Activated CD4-positive, alpha-beta memory T cell treated with anti-CD3 and anti-CD28 coated beads for 36 hours (primary cell): ENCODE data around the gene LSM10. TPM values are rescaled to one million over a fixed set of nuclear protein-coding genes. Genes with fewer than 3 reads are reported as not detected.

Experiments
- CTCF ChIA-PET: fragments of 350-600 bp; sonication (Branson Sonifier 250); formaldehyde crosslinking; loops from one replicate; lab custom pipeline; 2021; ENCODE audit warnings: antibody characterized with exemption, inconsistent platforms; lab: Charles Lee
- POLR2A ChIA-PET: fragments of 350-600 bp; sonication (Branson Sonifier 250); formaldehyde crosslinking; loops from one replicate; lab custom pipeline; 2021; ENCODE audit warnings: antibody characterized with exemption; lab: Charles Lee
- DNase-seq: peaks from one replicate; pipeline ENCODE4 v3.0.0-alpha.2; 2020
- H3K27ac Mint-ChIP-seq: one replicate; pipeline ENCODE4 v1.8.0; 2021; ENCODE audit warnings: mixed read lengths
- H3K27me3 Mint-ChIP-seq: one replicate; pipeline ENCODE4 v1.8.0; 2021; ENCODE audit warnings: mixed read lengths
- H3K36me3 Mint-ChIP-seq: one replicate; pipeline ENCODE4 v1.8.0; 2021; ENCODE audit warnings: mixed read lengths
- H3K4me1 Mint-ChIP-seq: one replicate; pipeline ENCODE4 v1.8.0; 2021; ENCODE audit warnings: low read depth, mixed read lengths
- H3K4me3 Mint-ChIP-seq: one replicate; pipeline ENCODE4 v1.8.0; 2021; ENCODE audit warnings: mild to moderate bottlenecking, mixed read lengths
- H3K9me3 Mint-ChIP-seq: one replicate; pipeline ENCODE4 v1.8.0; 2021; ENCODE audit warnings: mixed read lengths
- intact Hi-C: fragments of 100-400 bp; cut with micrococcal nuclease; formaldehyde crosslinking; loops from one replicate; pipeline ENCODE4 v1.15.1; 2023
- total RNA-seq, 2 experiments: library from RNA; stranded (reverse); gene quantifications; one replicate each; pipeline ENCODE4 v1.2.3, GENCODE V29; 2021

Gene LSM10
- total RNA-seq, 2 experiments from 2014 or later, result 46.0 to 47.0 TPM

GRCh38 chr1:36408479-36408878, 10.8 kb upstream of the LSM10 start:
- POLR2A ChIA-PET, result no interaction called here

GRCh38 chr1:36406440-36406839, 8.7 kb upstream of the LSM10 start:
- POLR2A ChIA-PET, result no interaction called here
- H3K27me3 Mint-ChIP-seq, result no peaks in the 10 kb centered on the region
- H3K4me3 Mint-ChIP-seq, result no peak overlapping the region
- H3K9me3 Mint-ChIP-seq, result no peaks in the 10 kb centered on the region
- H3K36me3 Mint-ChIP-seq, result no peaks in the 10 kb centered on the region
- peaks cover 6% of the 10 kb centered on the region for H3K4me1 Mint-ChIP-seq
- intact Hi-C loops, result no loop called here
- no peak for DNase-seq
- no peak overlapping the region for H3K27ac Mint-ChIP-seq
- CTCF ChIA-PET, result interaction anchor here (0.9 kb wide), 1 partner anchor 63 kb away, joined by 3 read pairs; no protein-coding TSS in a partner anchor

More at GRCh38 chr1:36408479-36408878, 10.8 kb upstream of the LSM10 start:
- DNase-seq, result no peak
- CTCF ChIA-PET, result no interaction called here
- no peak overlapping the region for H3K4me3 Mint-ChIP-seq
- H3K9me3 Mint-ChIP-seq, result no peaks in the 10 kb centered on the region
- peaks cover 16% of the 10 kb centered on the region for H3K4me1 Mint-ChIP-seq
- no peaks in the 10 kb centered on the region for H3K36me3 Mint-ChIP-seq
- H3K27ac Mint-ChIP-seq, result no peak overlapping the region
- intact Hi-C loops, result no loop called here
- H3K27me3 Mint-ChIP-seq, result no peaks in the 10 kb centered on the region

GRCh38 chr1:36402504-36402890, 4.8 kb upstream of the LSM10 start:
- CTCF ChIA-PET, result no interaction called here
- intact Hi-C loops, result no loop called here
- POLR2A ChIA-PET, result no interaction called here
- H3K4me3 Mint-ChIP-seq, result no peak overlapping the region
- peaks cover 17% of the 10 kb centered on the region for H3K4me1 Mint-ChIP-seq
- no peaks in the 10 kb centered on the region for H3K27me3 Mint-ChIP-seq
- H3K9me3 Mint-ChIP-seq, result no peaks in the 10 kb centered on the region
- H3K36me3 Mint-ChIP-seq, result peaks cover 1% of the 10 kb centered on the region
- no peak overlapping the region for H3K27ac Mint-ChIP-seq
- DNase-seq, result no peak

GRCh38 chr1:36401602-36402503, 4.1 kb upstream of the LSM10 start:
- ChIA-PET CTCF (interaction anchor here (1.2 to 1.4 kb wide), 3 partner anchors 12 to 59 kb away, joined by 3 to 7 read pairs (median 5); no protein-coding TSS in a partner anchor), POLR2A (interaction anchor here (0.7 to 1.8 kb wide), 2 partner anchors 15 to 41 kb away, joined by 3 to 16 read pairs; no protein-coding TSS in a partner anchor)
- Mint-ChIP-seq H3K4me1 (peaks cover 21% of the 10 kb centered on the region), H3K27me3 (no peaks in the 10 kb centered on the region), H3K4me3 (peak overlapping the region; percentile 50), H3K9me3 (no peaks in the 10 kb centered on the region), H3K36me3 (peaks cover 1% of the 10 kb centered on the region), H3K27ac (no peak overlapping the region)
- no peak for DNase-seq
- intact Hi-C loops, result loop anchor here (1.0 kb wide), 1 partner anchor 7 kb away; no protein-coding TSS in a partner anchor

- peak overlapping the region; percentile 28 for H3K27ac Mint-ChIP-seq
- ChIA-PET POLR2A (interaction anchor here (0.6 to 1.8 kb wide), 4 partner anchors 14 to 240 kb away, joined by 3 to 16 read pairs (median 4); no protein-coding TSS in a partner anchor), CTCF (interaction anchor here (0.6 to 1.6 kb wide), 8 partner anchors 13 to 58 kb away, joined by 3 to 7 read pairs (median 4); partner anchors contain the start of gene OSCP1)
- no peaks in the 10 kb centered on the region for H3K27me3 Mint-ChIP-seq
- DNase-seq, result peak; percentile 78
- peaks cover 28% of the 10 kb centered on the region for H3K4me1 Mint-ChIP-seq
- intact Hi-C loops, result loop anchor here (1.0 kb wide), 1 partner anchor 8 kb away; no protein-coding TSS in a partner anchor
- peak overlapping the region; percentile 50 for H3K4me3 Mint-ChIP-seq
- H3K9me3 Mint-ChIP-seq, result no peaks in the 10 kb centered on the region
- H3K36me3 Mint-ChIP-seq, result peaks cover 4% of the 10 kb centered on the region
These were observed 3.3 kb upstream of the LSM10 start for GRCh38 chr1:36400825-36401601.

GRCh38 chr1:36400514-36400824, 2.8 kb upstream of the LSM10 start:
- no peak overlapping the region for H3K27ac Mint-ChIP-seq
- H3K27me3 Mint-ChIP-seq, result no peaks in the 10 kb centered on the region
- DNase-seq, result no peak
- CTCF ChIA-PET, result interaction anchor here (0.6 to 1.6 kb wide), 7 partner anchors 14 to 58 kb away, joined by 3 to 7 read pairs (median 5); no protein-coding TSS in a partner anchor
- no peaks in the 10 kb centered on the region for H3K9me3 Mint-ChIP-seq
- H3K4me1 Mint-ChIP-seq, result peaks cover 28% of the 10 kb centered on the region
- POLR2A ChIA-PET, result interaction anchor here (0.9 to 1.8 kb wide), 2 partner anchors 14 to 240 kb away, joined by 4 to 16 read pairs; no protein-coding TSS in a partner anchor
- no peak overlapping the region for H3K4me3 Mint-ChIP-seq
- intact Hi-C loops, result no loop called here
- peaks cover 4% of the 10 kb centered on the region for H3K36me3 Mint-ChIP-seq

GRCh38 chr1:36398370-36398977, 766 bp upstream of the LSM10 start:
- peaks cover 28% of the 10 kb centered on the region for H3K4me1 Mint-ChIP-seq
- no peak for DNase-seq
- H3K4me3 Mint-ChIP-seq, result peak overlapping the region; percentile 98
- CTCF ChIA-PET, result interaction anchor here (1.0 to 3.5 kb wide), 3 partner anchors 12 to 31 kb away, joined by 3 to 20 read pairs (median 4); no protein-coding TSS in a partner anchor
- POLR2A ChIA-PET, result interaction anchor here (0.7 to 3.5 kb wide), 8 partner anchors 11 to 1074 kb away, joined by 3 to 84 read pairs (median 6); partner anchors contain the start of genes MRPS15, OSCP1 and STK40
- H3K9me3 Mint-ChIP-seq, result no peaks in the 10 kb centered on the region
- peak overlapping the region; percentile 84 for H3K27ac Mint-ChIP-seq
- H3K36me3 Mint-ChIP-seq, result peaks cover 4% of the 10 kb centered on the region
- intact Hi-C loops, result no loop called here
- H3K27me3 Mint-ChIP-seq, result no peaks in the 10 kb centered on the region

- Mint-ChIP-seq H3K4me1 (peaks cover 28% of the 10 kb centered on the region), H3K36me3 (peaks cover 14% of the 10 kb centered on the region), H3K27ac (peak overlapping the region; percentile 84), H3K4me3 (peak overlapping the region; percentile 98), H3K9me3 (no peaks in the 10 kb centered on the region), H3K27me3 (no peaks in the 10 kb centered on the region)
- intact Hi-C loops, result loop anchor here (1.0 kb wide), 2 partner anchors 11 to 15 kb away; no protein-coding TSS in a partner anchor
- POLR2A ChIA-PET, result interaction anchor here (1.0 to 3.5 kb wide), 10 partner anchors 10 to 466 kb away, joined by 3 to 84 read pairs (median 4); partner anchors contain the start of genes AGO3, MRPS15, OSCP1 and STK40
- DNase-seq, result no peak
- CTCF ChIA-PET, result interaction anchor here (1.0 to 3.5 kb wide), 7 partner anchors 10 to 248 kb away, joined by 3 to 20 read pairs (median 5); partner anchors contain the start of genes STK40 and TRAPPC3
These were observed 678 bp downstream of the LSM10 start for GRCh38 chr1:36397083-36397377.

- intact Hi-C loops, result no loop called here
- Mint-ChIP-seq H3K27me3 (no peaks in the 10 kb centered on the region), H3K4me3 (peak overlapping the region; percentile 98), H3K36me3 (peaks cover 19% of the 10 kb centered on the region), H3K9me3 (no peaks in the 10 kb centered on the region), H3K4me1 (peaks cover 27% of the 10 kb centered on the region), H3K27ac (peak overlapping the region; percentile 74)
- DNase-seq, result peak; percentile 62
- ChIA-PET CTCF (interaction anchor here (0.7 to 3.5 kb wide), 5 partner anchors 10 to 54 kb away, joined by 3 to 20 read pairs (median 6); partner anchors contain the start of gene STK40), POLR2A (interaction anchor here (0.9 to 3.5 kb wide), 3 partner anchors 9 to 465 kb away, joined by 3 to 84 read pairs (median 3); partner anchors contain the start of gene AGO3)
These were observed 1.3 kb downstream of the LSM10 start for GRCh38 chr1:36396359-36396758.

- Mint-ChIP-seq H3K36me3 (peaks cover 29% of the 10 kb centered on the region), H3K9me3 (no peaks in the 10 kb centered on the region), H3K27ac (no peak overlapping the region), H3K4me3 (no peak overlapping the region), H3K27me3 (no peaks in the 10 kb centered on the region), H3K4me1 (peaks cover 19% of the 10 kb centered on the region)
- CTCF ChIA-PET, result no interaction called here
- POLR2A ChIA-PET, result interaction anchor here (0.6 kb wide), 1 partner anchor 17 kb away, joined by 3 read pairs; no protein-coding TSS in a partner anchor
- no peak for DNase-seq
- intact Hi-C loops, result no loop called here
These were observed 4.0 kb downstream of the LSM10 start for GRCh38 chr1:36393686-36394085.

- Mint-ChIP-seq H3K36me3 (peaks cover 29% of the 10 kb centered on the region), H3K27me3 (no peaks in the 10 kb centered on the region), H3K27ac (no peak overlapping the region), H3K9me3 (no peaks in the 10 kb centered on the region), H3K4me1 (peaks cover 17% of the 10 kb centered on the region), H3K4me3 (no peak overlapping the region)
- ChIA-PET POLR2A (interaction anchor here (0.6 kb wide), 1 partner anchor 16 kb away, joined by 3 read pairs; no protein-coding TSS in a partner anchor), CTCF (no interaction called here)
- intact Hi-C loops, result no loop called here
- DNase-seq, result no peak
These were observed 4.9 kb downstream of the LSM10 start for GRCh38 chr1:36392836-36393235.
